ENCODE results near the gene PLCB1.
"Not testable (repeated sequence)": the region's sequence is repeated elsewhere in the genome, so short reads cannot be mapped to it uniquely, and the experiment has no call there.

The PLCB1 gene

GRCh38 chr20:8815208-8815607 lies 683.1 kb downstream of the PLCB1 start:
- Histone ChIP-seq H3K27me3 (ENCODE audit: insufficient read depth, low read depth) (no peaks in the 10 kb centered on the region), H3K27ac (no peak overlapping the region)

GRCh38 chr20:8829256-8829655 lies 697.2 kb downstream of the PLCB1 start:
- no peak overlapping the region for H3K27ac ChIP-seq
- TF ChIP-seq CTCF (conservative IDR thresholded peaks at IDR 0.05; ENCODE audit: low read depth, low read length): no peak
- no peak overlapping the region for H3K4me3 ChIP-seq (IDR thresholded peaks at IDR 0.05; ENCODE audit: insufficient read depth, low read depth, low read length)
- H3K4me1 ChIP-seq (ENCODE audit: low read depth, poor library complexity, severe bottlenecking): no peaks in the 10 kb centered on the region
- no peak overlapping the region for H3K4me2 ChIP-seq
- no peaks in the 10 kb centered on the region for H3K79me2 ChIP-seq (ENCODE audit: insufficient read depth, low read depth)
- no peaks in the 10 kb centered on the region for H3K36me3 ChIP-seq (ENCODE audit: insufficient read depth)
- H2AFZ ChIP-seq (ENCODE audit: low read depth): no peak overlapping the region
- H3K27me3 ChIP-seq (ENCODE audit: insufficient read depth, low read depth): no peaks in the 10 kb centered on the region
- no peaks in the 10 kb centered on the region for H4K20me1 ChIP-seq (ENCODE audit: insufficient read depth)
- H3K9ac ChIP-seq: no peak overlapping the region

More at GRCh38 chr20:8815208-8815607, 683.1 kb downstream of the PLCB1 start:
- Histone ChIP-seq H3K36me3 (ENCODE audit: insufficient read depth) (no peaks in the 10 kb centered on the region), H3K4me3 (IDR thresholded peaks at IDR 0.05; ENCODE audit: insufficient read depth, low read depth, low read length) (no peak overlapping the region), H4K20me1 (ENCODE audit: insufficient read depth) (no peaks in the 10 kb centered on the region), H3K9ac (no peak overlapping the region), H2AFZ (ENCODE audit: low read depth) (no peak overlapping the region), H3K4me1 (ENCODE audit: low read depth, poor library complexity, severe bottlenecking) (no peaks in the 10 kb centered on the region), H3K79me2 (ENCODE audit: insufficient read depth, low read depth) (no peaks in the 10 kb centered on the region), H3K4me2 (no peak overlapping the region)
- TF ChIP-seq CTCF (conservative IDR thresholded peaks at IDR 0.05; ENCODE audit: low read depth, low read length): no peak

GRCh38 chr20:8834294-8834693 lies 702.2 kb downstream of the PLCB1 start:
- H3K4me3 ChIP-seq (IDR thresholded peaks at IDR 0.05; ENCODE audit: insufficient read depth, low read depth, low read length); H3K4me2 ChIP-seq; H4K20me1 ChIP-seq (ENCODE audit: insufficient read depth); H3K36me3 ChIP-seq (ENCODE audit: insufficient read depth); H2AFZ ChIP-seq (ENCODE audit: low read depth); H3K9ac ChIP-seq; H3K27ac ChIP-seq; H3K4me1 ChIP-seq (ENCODE audit: low read depth, poor library complexity, severe bottlenecking); H3K79me2 ChIP-seq (ENCODE audit: insufficient read depth, low read depth); H3K27me3 ChIP-seq (ENCODE audit: insufficient read depth, low read depth): not testable (repeated sequence)

- H3K4me3 ChIP-seq (IDR thresholded peaks at IDR 0.05; ENCODE audit: insufficient read depth, low read depth, low read length): no peak overlapping the region
- no peak overlapping the region for H3K27ac ChIP-seq
- no peaks in the 10 kb centered on the region for H3K4me1 ChIP-seq (ENCODE audit: low read depth, poor library complexity, severe bottlenecking)
- no peaks in the 10 kb centered on the region for H3K36me3 ChIP-seq (ENCODE audit: insufficient read depth)
- H3K79me2 ChIP-seq (ENCODE audit: insufficient read depth, low read depth): no peaks in the 10 kb centered on the region
- no peaks in the 10 kb centered on the region for H3K27me3 ChIP-seq (ENCODE audit: insufficient read depth, low read depth)
- no peak for TF ChIP-seq CTCF (conservative IDR thresholded peaks at IDR 0.05; ENCODE audit: low read depth, low read length)
- H3K4me2 ChIP-seq: no peak overlapping the region
- H2AFZ ChIP-seq (ENCODE audit: low read depth): no peak overlapping the region
- no peak overlapping the region for H3K9ac ChIP-seq
- no peaks in the 10 kb centered on the region for H4K20me1 ChIP-seq (ENCODE audit: insufficient read depth)
Measured at GRCh38 chr20:8834851-8835250, 702.8 kb downstream of the PLCB1 start.

GRCh38 chr20:8837396-8837795 lies 705.3 kb downstream of the PLCB1 start:
- Histone ChIP-seq H3K79me2 (ENCODE audit: insufficient read depth, low read depth) (no peaks in the 10 kb centered on the region), H2AFZ (ENCODE audit: low read depth) (no peak overlapping the region), H3K9ac (no peak overlapping the region), H3K27ac (no peak overlapping the region), H3K36me3 (ENCODE audit: insufficient read depth) (no peaks in the 10 kb centered on the region), H4K20me1 (ENCODE audit: insufficient read depth) (no peaks in the 10 kb centered on the region), H3K4me3 (IDR thresholded peaks at IDR 0.05; ENCODE audit: insufficient read depth, low read depth, low read length) (no peak overlapping the region), H3K4me1 (ENCODE audit: low read depth, poor library complexity, severe bottlenecking) (no peaks in the 10 kb centered on the region), H3K4me2 (no peak overlapping the region), H3K27me3 (ENCODE audit: insufficient read depth, low read depth) (no peaks in the 10 kb centered on the region)
- no peak for TF ChIP-seq CTCF (conservative IDR thresholded peaks at IDR 0.05; ENCODE audit: low read depth, low read length)

Measured in KMS-11 (cell line).